ENCODE data around the gene NCAM1.

Gene NCAM1

DNA sequence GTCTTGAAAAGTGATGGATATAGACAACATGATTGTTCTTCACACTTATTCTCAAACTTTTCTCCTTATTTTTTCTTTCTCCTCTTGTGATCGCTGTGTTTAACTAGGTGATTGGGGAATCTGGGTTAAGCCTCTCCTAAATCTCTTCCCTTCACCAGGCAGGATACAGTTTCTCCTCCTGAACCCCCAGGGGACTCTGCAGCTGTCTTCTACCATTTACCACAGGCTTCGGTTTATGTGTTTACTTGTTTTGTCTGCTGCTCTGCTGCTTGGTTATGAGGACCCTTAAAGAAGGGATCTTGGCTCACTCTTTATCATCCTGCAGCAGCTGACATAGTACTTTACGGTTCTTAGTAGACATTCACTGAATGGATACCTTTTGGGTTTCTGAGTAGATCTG, 124.2 kb downstream of the NCAM1 start:
- no peak for DNase-seq (ENCODE audit: low spot score)

DNA sequence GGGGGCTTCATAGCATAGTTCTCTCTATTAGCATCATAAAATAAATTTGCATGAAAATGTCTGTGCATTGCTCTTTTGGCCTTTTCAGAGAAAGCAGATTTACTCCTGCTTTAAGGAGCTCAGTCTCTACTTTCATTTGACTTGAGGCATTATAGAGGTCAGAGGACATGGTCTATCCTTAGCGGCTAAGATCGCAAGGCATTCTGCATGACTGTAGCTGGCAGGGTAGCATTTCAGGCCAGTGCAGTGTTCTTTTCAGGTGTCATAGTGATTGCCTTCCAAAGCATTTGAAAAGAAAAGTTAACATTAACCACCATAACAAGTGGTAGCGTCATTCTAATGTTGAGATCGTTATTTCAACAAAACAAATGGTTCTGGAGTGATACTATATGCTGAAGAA, 126.5 kb downstream of the NCAM1 start:
- no peak for DNase-seq (ENCODE audit: low spot score)

DNA sequence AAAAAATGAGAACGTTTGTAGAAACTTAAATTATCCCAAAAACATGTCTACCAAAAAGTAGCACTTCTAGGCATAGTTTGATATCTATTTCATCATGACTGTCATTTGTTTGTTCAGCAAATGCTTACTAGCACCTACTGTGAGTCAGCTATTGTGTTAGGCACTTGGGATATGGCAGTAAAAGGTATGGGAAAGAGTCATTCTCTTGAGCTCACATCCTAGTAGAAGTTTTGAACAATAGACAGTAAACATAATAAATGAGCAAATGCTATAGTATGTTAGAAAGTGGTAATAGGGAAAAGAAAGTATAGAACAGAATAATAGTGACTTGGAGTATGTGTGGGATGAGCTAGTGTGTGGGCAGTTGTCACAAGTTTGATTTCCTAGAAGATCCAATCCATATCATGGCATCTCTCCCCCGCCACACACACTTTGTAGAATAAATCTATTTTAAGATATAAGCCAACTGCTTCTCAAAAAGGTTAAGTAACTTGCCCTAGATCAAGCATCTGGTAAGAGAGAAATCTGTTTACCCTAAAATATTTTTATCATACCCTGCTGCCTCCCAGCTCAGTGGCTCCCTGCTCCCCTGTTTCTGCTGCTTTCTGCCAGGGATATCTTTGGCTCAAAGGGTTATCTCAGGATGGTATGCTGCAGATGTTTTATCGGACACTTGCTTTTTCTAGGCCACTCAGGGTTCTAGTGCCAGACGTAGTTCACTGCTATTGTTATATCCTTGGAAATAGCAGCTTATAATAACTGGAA, 129.7 kb downstream of the NCAM1 start:
- no peak for DNase-seq (ENCODE audit: low spot score)

DNA sequence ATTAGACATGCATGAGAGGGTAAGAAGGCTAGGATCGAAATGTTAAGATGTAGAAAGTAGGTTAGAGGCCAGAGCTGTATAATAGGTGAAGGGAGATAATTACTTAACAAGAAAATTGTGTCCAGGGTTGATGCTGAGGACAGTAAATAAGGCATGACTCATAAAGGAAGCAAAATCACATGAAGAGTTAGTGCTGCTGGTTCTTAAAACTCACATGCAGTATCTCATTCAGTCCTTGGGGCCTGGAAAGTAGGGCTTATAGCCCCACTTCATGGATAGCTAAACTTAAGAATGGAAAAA, 130.2 kb downstream of the NCAM1 start:
- no peak for DNase-seq (ENCODE audit: low spot score)

DNA sequence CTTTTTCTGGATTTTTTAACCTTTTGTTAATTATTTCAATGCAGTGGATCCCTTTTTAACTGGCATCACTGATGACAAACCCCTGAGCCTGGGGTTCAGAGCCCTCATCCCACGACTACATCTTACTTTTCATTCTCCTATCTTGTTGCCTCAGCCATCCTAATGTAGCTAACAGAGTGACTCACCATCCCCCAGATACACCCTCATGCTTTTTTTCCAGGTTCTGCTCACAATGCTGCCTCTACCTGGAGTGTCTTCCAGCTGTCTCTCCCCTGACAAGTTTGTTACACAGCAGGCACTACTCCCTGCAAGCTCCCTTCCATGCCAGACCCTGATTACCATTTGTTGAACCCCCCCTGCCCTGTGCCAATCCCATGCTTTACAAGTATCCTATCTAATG, 135.4 kb downstream of the NCAM1 start:
- no peak for DNase-seq (ENCODE audit: low spot score)

DNA sequence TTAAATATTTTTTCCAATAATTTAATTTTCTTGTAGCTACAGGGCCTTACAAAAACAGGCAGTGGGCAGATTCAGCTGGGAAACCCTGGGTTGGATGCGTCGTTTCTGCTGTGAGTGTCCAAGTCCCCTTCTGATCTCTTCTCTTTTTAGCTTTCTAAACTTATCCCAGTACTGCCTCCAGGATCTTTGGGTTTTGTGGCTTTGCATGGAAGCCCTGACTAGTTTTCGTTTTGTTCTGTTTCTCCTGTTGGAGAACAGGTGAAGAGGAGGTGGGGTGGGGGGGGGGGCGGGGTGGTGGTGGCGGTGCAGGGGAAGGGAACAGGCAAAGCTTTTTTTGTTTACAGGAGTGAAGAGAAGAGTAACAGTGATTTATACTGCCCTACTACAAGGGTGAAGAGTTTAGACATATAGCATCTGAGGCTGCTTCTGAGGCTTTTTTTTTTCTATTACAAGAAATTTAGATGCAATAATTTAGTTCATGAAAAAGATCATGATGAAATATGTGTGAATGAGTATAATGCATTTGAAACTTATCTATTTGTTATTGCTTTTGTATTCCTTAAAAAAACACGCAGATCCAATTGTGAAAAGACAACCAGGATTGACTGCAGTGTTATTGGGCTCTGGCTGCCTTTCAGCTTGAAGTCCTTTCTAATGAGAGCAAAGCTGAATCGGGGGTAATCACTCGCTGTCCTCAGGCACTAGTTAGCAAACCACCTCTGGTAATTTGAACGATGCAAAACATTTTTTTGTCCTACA, 142.9 kb downstream of the NCAM1 start:
- DNase-seq (ENCODE audit: low spot score): peak; percentile 64

DNA sequence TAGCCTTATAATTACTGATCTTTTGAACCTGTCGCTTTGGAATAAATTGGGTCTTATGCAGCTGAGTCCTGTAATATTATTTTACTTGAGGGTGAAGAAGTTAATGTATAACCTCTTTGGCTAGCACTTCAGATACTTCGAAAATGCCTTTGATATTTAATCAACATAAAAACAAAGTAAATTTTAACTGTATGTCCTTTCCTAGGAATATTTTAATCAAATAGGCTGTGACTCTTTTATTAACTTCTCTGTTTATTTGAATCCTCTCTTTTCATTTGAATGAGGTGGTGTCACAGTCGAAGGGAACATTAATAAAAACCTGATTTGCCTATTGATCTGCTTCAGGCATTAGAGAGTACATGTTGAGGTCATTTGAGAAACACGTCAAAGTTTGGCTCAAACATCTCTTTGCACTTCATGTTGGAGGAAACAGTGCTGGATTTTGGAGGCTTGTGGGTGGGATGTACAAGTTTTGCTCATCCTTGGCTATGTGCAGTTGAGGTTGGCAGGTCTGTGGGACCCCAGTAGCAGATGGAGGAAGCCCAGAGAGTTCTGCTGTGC, 143.6 kb downstream of the NCAM1 start:
- peak; percentile 31 for DNase-seq (ENCODE audit: low spot score)

DNA sequence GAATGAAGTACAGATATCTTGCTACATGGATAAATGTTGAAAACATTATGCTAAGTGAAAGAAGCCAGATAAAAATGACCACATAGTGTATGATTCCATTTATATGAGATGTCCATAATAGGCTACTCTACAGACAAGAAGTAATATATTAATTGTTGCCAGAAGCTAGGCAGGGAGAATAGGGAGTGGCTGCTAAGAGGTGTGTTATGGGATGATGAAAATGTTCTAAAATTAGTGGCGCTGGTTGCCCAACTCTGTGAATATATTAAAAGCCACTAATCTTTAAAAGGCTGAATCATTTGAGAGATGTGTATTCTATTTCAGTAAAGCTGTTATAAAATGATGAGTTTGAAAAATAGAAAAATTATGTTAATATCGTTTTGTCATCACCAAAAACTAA, 144.4 kb downstream of the NCAM1 start:
- no peak for DNase-seq (ENCODE audit: low spot score)

DNA sequence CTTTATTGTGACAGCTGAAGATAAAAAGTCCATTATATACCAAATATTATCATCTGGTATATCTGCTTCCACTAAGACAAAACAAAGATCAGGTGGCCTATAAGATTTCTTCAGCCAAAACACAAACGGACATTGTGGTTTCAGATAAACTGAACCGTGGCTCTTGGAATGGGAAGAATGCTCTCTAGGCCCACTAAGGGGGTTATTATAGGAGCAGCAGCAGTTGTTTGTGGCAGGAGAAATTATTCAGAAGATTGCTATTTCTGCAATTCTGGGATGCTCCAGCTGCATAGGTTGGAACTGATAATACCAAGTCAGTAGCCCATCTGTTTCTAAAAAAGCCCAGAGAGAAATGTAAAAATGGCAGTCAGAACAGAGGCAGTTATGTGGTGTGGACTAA, 145.3 kb downstream of the NCAM1 start:
- no peak for DNase-seq (ENCODE audit: low spot score)

DNA sequence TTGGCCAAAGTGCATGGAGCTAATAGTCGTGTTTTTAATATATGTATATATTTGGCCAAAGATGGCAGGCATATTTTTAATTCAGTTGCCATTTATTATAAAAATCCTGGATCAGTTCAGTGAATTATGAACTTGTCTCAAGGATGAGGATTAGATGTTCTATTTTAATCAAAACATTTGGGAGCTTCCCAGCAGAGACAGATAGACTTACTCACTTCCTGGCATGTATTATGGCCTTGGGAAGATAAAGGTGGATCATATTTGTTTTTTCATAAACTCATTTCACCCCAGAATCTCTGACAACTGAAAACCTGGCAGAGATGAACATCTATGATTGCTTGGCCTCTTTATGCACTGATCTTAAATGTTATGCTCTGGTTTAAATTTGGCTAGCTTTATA, 148.8 kb downstream of the NCAM1 start:
- DNase-seq (ENCODE audit: low spot score): no peak

DNA sequence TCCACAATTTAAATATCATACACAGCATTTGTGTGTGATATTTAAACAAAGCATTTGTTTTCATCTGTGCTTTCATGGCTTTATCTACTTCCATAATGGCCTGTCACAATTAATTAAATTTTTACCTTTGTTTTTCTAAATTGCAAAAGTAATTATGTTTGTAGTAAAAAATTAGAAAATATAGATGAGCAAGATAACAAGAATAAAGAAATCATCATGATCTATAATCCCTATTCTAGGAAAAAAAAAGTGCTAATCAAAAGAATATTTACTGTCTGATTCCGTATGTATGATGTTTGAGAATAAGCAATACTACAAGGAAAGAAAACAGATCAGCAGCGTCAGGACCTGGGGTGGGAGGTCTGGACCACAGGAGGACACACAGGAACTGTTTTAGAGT, 149.9 kb downstream of the NCAM1 start:
- DNase-seq (ENCODE audit: low spot score): no peak

DNA sequence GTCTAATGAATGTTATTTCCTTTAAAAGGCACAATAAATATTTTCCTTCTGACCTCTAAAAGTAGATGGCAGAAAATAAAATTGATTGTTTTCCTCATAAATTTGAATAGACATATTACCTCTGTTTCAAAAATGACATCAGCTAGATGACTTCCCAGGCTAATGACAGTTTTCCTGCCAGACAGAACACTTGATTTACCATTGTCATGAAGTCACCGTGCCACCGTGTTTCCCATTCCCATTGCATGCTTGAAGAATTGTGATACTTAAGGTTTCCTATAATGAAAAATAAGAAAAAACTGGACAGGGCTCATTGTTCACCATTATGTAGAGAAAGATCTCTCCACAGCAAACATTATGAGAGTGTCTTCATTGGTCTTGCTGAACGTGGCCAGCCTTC, 151.1 kb downstream of the NCAM1 start:
- no peak for DNase-seq (ENCODE audit: low spot score)

DNA sequence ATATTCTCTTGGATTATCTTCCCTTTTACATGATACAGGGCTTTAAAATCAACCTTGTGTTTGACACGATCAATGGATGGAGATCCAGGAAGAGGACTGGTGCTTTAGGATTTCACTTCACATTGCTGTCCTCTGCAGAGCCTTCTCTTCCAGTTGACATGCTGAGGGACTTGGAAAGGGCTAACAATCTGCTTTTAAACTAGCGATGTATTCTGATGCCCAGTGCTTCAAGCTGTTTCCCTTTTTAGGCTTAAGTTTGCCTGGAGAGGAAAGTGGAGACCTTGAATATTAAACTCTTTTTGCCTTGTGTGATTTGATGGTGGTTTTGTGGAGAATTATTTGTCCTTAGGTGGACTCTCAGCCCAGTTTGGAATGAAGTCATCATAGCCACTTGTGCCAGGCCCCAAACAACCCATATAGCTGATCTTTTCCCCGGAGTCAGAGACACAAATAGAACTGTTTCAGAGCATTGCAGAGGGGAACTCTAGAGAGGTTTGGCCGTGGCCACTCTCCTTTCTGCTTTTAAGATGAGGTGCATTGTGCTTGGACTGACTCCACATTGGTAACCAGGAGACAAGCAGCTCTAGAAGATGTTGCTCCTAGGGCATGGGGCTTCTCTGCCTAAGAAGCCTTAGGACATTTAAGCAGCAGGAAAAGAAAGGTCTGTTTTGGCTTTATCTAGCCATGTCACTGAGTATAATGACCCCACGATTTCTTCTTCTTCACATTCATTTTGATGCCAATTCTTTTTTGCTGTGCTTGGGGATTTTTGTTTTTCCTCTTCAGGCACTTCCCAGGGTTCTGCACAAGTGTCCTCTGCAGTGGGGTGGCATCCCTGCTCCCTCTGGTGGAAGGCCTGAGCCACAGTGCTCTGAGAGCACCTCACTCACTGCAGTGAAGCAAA, 152.8 kb downstream of the NCAM1 start:
- DNase-seq (ENCODE audit: low spot score): peak; percentile 83

DNA sequence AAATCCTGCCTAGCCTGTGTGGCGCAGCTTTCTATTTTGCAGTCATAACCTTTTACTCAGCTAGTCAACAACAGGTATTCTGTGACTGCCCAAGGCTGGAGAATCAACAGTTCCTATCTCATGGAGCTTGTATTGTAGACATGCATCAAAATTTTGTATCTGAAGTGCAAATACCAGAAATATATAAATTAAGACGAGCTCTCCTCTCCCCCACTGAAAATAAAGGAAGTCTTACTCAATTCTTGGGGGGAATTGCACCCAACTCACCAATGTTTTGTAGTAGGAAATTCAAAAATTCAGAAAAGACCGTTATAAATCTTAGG, 153.4 kb downstream of the NCAM1 start:
- no peak for DNase-seq (ENCODE audit: low spot score)

DNA sequence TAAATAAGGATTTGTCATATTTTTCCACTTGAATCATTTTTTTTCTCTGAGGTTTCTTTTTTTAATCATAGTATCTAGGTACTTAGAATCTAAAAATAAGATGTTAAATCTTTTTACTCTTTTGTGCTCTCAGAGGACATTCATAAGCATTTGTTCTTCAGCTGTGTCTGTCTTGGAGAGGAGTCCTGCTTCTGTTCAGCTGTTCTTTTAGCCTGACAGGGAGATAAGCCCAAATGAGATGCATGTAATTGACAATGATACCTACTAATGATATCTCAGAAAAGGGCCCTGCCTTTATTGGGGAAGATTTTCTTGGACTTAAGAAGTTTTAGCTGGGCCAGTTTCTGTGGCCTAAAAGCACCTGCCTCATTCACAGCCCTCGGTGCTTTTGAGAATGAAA, 156.9 kb downstream of the NCAM1 start:
- DNase-seq (ENCODE audit: low spot score): no peak

DNA sequence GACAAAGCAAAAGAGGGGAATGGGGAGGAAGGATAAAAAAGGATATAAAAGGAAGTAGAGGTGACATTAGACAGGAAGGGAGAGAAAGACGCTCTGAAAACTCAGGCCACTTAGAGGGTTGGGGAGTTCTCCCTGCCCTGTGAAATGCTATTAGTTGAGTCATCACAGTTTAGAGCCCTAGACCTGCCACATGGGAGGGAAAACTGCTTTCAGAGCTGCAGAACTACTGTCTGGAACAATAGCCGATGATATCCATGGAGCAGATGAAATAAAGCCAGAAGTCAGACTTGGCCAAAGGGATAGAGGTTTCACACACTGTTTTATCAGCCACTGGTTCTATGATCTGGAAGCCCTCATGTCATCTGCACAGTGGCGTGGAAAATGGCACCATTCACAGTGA, 157.9 kb downstream of the NCAM1 start:
- DNase-seq (ENCODE audit: low spot score): no peak

DNA sequence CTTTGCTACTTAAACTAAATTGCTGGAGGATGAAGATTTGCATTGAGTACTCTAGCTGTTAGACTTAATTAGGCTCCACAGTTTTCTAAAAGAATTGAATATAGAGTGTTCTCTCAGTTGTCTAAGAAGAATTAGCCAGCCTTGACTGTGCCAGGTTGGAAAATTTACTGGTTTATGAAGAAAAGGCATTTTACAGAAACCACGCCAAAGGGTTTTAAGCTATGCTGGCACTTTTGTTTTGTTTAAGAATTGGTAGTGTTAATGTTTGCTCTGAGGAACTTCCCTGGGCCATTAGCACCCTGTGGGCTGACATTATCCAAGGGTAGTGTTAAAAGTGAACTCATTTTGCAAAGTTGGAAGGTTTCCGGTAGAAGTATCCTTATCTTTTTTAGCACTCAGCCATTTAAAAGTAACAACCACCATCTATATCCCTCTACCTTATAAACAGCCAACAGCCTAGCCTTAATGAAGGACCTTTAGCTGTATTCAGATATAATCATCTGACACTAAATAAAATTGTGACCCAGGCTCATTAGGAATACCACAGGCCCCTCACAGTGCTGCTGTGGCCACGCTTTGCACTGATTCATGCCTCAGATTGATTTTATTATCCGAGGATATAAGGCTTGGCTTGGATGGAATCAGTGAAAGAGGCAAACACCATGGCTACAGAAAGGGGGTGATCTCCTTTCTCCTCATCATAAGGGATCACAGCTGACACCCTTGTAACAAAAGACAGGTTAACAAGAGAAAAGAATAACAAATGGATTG, 158.9 kb downstream of the NCAM1 start:
- DNase-seq (ENCODE audit: low spot score): no peak

DNA sequence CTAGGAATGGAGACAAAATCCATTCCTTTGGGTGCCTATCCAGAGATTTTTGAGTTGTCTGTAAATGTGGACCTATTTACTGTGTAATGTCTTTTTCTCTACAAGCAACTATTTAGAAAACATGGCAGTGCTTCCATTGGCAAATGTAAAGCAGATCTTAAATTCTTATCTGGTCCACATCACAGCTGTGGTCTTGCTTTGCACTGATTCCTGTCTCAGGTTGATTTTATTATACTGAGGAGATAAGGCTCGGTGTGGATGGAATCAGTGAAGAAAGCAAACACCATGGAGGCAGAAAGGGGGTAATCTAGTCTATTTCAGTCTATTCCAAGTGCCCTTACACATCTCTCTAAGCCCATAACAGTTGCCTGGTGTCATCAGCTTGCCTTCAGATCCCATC, 160.5 kb downstream of the NCAM1 start:
- no peak for DNase-seq (ENCODE audit: low spot score)

DNA sequence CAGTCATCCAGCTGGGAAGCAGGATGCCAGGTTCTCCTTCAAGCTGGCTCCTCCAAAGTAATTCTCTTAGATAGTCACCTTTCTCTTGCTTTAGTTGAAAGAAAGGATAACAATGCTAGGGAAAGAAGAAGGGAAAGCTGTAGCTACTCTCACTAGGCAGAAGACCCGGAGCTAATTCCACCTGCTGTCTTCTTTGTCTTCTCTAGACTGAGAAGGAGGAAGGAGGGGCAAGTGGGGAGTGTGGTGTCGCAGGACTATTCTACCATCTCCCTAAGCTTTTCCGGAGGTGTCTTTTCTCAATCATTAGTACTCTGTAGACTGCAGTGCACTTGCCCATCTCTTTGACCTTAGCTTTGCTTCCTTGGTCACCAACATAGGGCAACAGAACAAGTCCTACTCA, 162.8 kb downstream of the NCAM1 start:
- no peak for DNase-seq (ENCODE audit: low spot score)

DNA sequence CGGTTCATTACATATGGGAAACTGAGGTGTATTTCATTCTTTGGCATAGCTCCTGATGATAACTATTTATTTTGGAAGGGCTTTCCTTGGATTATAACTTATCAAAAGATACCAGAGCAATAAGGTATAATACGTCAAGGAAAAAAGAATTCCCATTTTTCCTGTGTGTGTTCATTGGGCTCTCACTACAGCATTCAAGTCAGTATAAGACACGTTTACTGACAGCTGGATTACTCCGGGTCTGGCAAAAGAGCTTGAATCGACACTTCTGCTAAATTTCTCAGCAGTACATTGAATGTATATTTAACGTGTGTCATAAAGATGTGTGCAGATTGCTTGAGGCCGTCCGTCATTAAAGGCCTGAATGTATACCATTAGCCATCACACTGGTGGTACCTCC, 163.4 kb downstream of the NCAM1 start:
- no peak for DNase-seq (ENCODE audit: low spot score)

DNA sequence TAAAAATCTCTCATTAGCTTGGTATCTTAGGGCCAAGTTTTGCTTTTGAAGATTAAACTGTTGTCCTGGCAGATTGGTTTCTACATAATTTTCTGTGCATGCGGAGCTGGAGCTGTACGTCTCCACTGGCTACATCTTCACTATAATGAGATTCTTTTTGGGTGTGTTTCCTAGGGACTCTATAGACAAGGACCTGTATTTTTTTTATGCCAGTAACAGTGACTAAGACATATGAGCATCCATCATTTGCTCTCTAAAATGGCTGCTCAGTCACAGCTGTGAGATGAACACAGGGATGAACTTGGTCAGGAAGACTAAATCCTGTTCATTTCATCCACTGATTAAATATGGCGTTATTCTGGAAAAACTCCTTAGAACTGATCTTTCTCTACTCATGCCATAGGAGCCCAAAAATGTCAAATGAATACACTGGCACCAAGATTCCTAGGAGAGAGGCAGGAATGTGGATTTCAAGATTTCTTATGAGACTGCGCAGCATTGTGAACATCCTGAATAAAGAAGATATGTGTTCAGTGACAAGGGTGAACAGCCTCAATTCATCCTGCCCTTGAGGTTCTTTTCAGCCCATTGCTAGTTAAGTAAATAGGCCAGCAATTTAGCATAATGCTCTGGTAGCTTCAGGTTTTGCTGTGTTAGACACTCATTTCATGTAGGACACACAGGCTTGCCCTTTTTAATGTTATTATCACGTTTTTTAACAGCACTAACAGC, 168.2 kb downstream of the NCAM1 start:
- DNase-seq (ENCODE audit: low spot score): no peak

Measured in cerebellar cortex (tissue), 1 donor.